Common myeloid progenitor, CD34-positive (primary cell): ENCODE data around the gene DYNLRB1.
A peak's percentile ranks its signal among the peaks of the same experiment; 100 is the strongest.

Source experiments
- CTCF ChIA-PET: fragments of 350-600 bp; sonication (Branson Sonifier 250); formaldehyde crosslinking; loops from one replicate; lab custom pipeline; 2021; ENCODE audit warnings: antibody characterized with exemption; lab: Charles Lee
- POLR2A ChIA-PET: fragments of 350-600 bp; sonication (Branson Sonifier 250); formaldehyde crosslinking; loops from one replicate; lab custom pipeline; 2021; ENCODE audit warnings: antibody characterized with exemption; lab: Charles Lee
- DNase-seq, 3 donors: peaks; one replicate each; pipeline versions ENCODE4 v3.0.0 to v3.0.0-alpha.2; 2013
- H3K27ac ChIP-seq, 2 experiments: 1 replicate in 1 of 2; 2 replicates in 1 of 2; pipeline ENCODE4 v1.7.0; 2013; ENCODE audit warnings: inconsistent platforms in 2 of 2, low read length in 2 of 2, mild to moderate bottlenecking in 2 of 2, low read depth in 1 of 2, moderate library complexity in 1 of 2; ENCODE audit not compliant: severe bottlenecking in 2 of 2, insufficient read depth in 1 of 2, poor library complexity in 1 of 2
- H3K27me3 ChIP-seq, 5 experiments: replicated peaks in 2 of 5; 1 replicate in 3 of 5; 2 replicates in 2 of 5; pipeline versions ENCODE4 v1.6.1 to v1.7.0; 2013; ENCODE audit warnings: low read length in 4 of 5, mild to moderate bottlenecking in 2 of 5, moderate library complexity in 2 of 5, inconsistent platforms in 1 of 5; ENCODE audit not compliant: insufficient read depth in 5 of 5, control insufficient read depth in 4 of 5
- H3K36me3 ChIP-seq, 4 experiments: 1 replicate in 2 of 4; 2 replicates in 2 of 4; pipeline versions ENCODE4 v1.6.1 to v1.7.0; 2013; ENCODE audit warnings: low read length in 3 of 4, control low read depth in 1 of 4, mild to moderate bottlenecking in 1 of 4; ENCODE audit not compliant: control insufficient read depth in 4 of 4, insufficient read depth in 4 of 4
- H3K4me1 ChIP-seq, 4 experiments: 1 replicate in 3 of 4; 2 replicates in 1 of 4; pipeline versions ENCODE4 v1.6.1 to v1.7.1; 2013; ENCODE audit warnings: low read length in 3 of 4, mild to moderate bottlenecking in 3 of 4, control low read depth in 1 of 4, inconsistent platforms in 1 of 4, moderate library complexity in 1 of 4; ENCODE audit not compliant: control insufficient read depth in 4 of 4, insufficient read depth in 4 of 4; ENCODE audit errors: control extremely low read depth in 1 of 4
- H3K4me3 ChIP-seq, 7 experiments: 1 replicate in 4 of 7; 2 replicates in 3 of 7; pipeline versions ENCODE4 v1.5.1 to v1.7.0; 2013; ENCODE audit warnings: mild to moderate bottlenecking in 7 of 7, low read length in 6 of 7, moderate library complexity in 6 of 7, inconsistent platforms in 2 of 7, low read depth in 2 of 7, control low read depth in 1 of 7; ENCODE audit not compliant: insufficient read depth in 4 of 7, control insufficient read depth in 1 of 7; ENCODE audit errors: extremely low read depth in 1 of 7
- H3K9me3 ChIP-seq, 5 experiments: 1 replicate in 4 of 5; 2 replicates in 1 of 5; pipeline versions ENCODE4 v1.6.1 to v1.7.1; 2013; ENCODE audit warnings: low read length in 4 of 5, mild to moderate bottlenecking in 2 of 5, inconsistent platforms in 1 of 5, low read depth in 1 of 5, moderate library complexity in 1 of 5; ENCODE audit not compliant: control insufficient read depth in 4 of 5, insufficient read depth in 2 of 5; ENCODE audit errors: control extremely low read depth in 1 of 5
- WGBS: methylation state at CpG from one replicate; pipeline ENCODE4 v1.1.5; 2013; ENCODE audit not compliant: insufficient coverage; 5-methylcytosine and 5-hydroxymethylcytosine counted together

The DYNLRB1 gene

GRCh38 chr20:34541917-34542316 lies 25.7 kb downstream of the DYNLRB1 start:
- WGBS = 95% methylated on average over 15 of the region's 16 CpGs
- Histone ChIP-seq H3K36me3 (peaks cover 7 to 42% (median 27%) of the 10 kb centered on the region in 4 experiments), H3K4me3 (no peak overlapping the region), H3K27me3 (no peaks in the 10 kb centered on the region), H3K27ac (no peak overlapping the region), H3K9me3 (no peaks in the 10 kb centered on the region), H3K4me1 (peaks cover 0 to 9% (median 2%) of the 10 kb centered on the region in 4 experiments)
- DNase-seq = no peak
- ChIA-PET POLR2A (interaction anchor here (0.7 kb wide), 1 partner anchor 10 kb away, joined by 4 read pairs; no protein-coding TSS in a partner anchor), CTCF (interaction anchor here (4.6 kb wide), 1 partner anchor 165 kb away, joined by 26 read pairs; no protein-coding TSS in a partner anchor)

GRCh38 chr20:34542439-34542838 lies 26.2 kb downstream of the DYNLRB1 start:
- no peak for DNase-seq
- H3K27me3 ChIP-seq = no peaks in the 10 kb centered on the region
- H3K9me3 ChIP-seq = no peaks in the 10 kb centered on the region
- H3K4me3 ChIP-seq = no peak overlapping the region
- no peak overlapping the region for H3K27ac ChIP-seq
- 100% methylated on average over 4 of the region's 6 CpGs for WGBS
- peaks cover 0 to 9% (median 2%) of the 10 kb centered on the region in 4 experiments for H3K4me1 ChIP-seq
- POLR2A ChIA-PET = no interaction called here
- CTCF ChIA-PET = interaction anchor here (2.6 to 4.6 kb wide), 2 partner anchors 9 to 164 kb away, joined by 7 to 26 read pairs; no protein-coding TSS in a partner anchor
- peaks cover 4 to 37% (median 23%) of the 10 kb centered on the region in 4 experiments for H3K36me3 ChIP-seq

- Histone ChIP-seq H3K4me1 (peaks cover 0 to 9% (median 2%) of the 10 kb centered on the region in 4 experiments), H3K4me3 (no peak overlapping the region), H3K27ac (no peak overlapping the region), H3K9me3 (no peaks in the 10 kb centered on the region), H3K36me3 (peaks cover 4 to 34% (median 19%) of the 10 kb centered on the region in 4 experiments), H3K27me3 (no peaks in the 10 kb centered on the region)
- 90% methylated on average over 12 of the region's 12 CpGs for WGBS
- ChIA-PET CTCF (interaction anchor here (1.2 to 4.6 kb wide), 5 partner anchors 10 to 226 kb away, joined by 3 to 26 read pairs (median 6); no protein-coding TSS in a partner anchor), POLR2A (interaction anchor here (1.0 to 1.4 kb wide), 2 partner anchors 161 to 166 kb away, joined by 3 to 5 read pairs; partner anchors contain the start of gene TP53INP2)
- DNase-seq = no peak
Measured at GRCh38 chr20:34543463-34544056, 27.3 kb downstream of the DYNLRB1 start.

- Histone ChIP-seq H3K4me3 (peak overlapping the region in 5 of 7 experiments; percentile 43 to 73 (median 65)), H3K27me3 (no peaks in the 10 kb centered on the region), H3K27ac (no peak overlapping the region), H3K4me1 (peaks cover 0 to 12% (median 3%) of the 10 kb centered on the region in 4 experiments), H3K9me3 (no peaks in the 10 kb centered on the region), H3K36me3 (peaks cover 2 to 30% (median 16%) of the 10 kb centered on the region in 4 experiments)
- ChIA-PET POLR2A (interaction anchor here (0.6 to 1.4 kb wide), 3 partner anchors 21 to 165 kb away, joined by 3 to 5 read pairs (median 3); partner anchors contain the start of gene TP53INP2), CTCF (interaction anchor here (0.7 to 4.6 kb wide), 8 partner anchors 8 to 226 kb away, joined by 3 to 26 read pairs (median 4); partner anchors contain the start of gene MAP1LC3A)
- WGBS = 3% methylated on average over 18 of the region's 19 CpGs
- DNase-seq = peak; percentile 36 to 65 (median 52)
Measured at GRCh38 chr20:34544109-34544796, 28.0 kb downstream of the DYNLRB1 start.

- Histone ChIP-seq H3K9me3 (no peaks in the 10 kb centered on the region), H3K36me3 (peaks cover 0 to 6% (median 2%) of the 10 kb centered on the region in 4 experiments), H3K4me1 (peaks cover 0 to 14% (median 3%) of the 10 kb centered on the region in 4 experiments), H3K27ac (no peak overlapping the region), H3K27me3 (no peaks in the 10 kb centered on the region), H3K4me3 (no peak overlapping the region)
- WGBS = 97% methylated on average over 11 of the region's 11 CpGs
- ChIA-PET POLR2A (interaction anchor here (0.6 kb wide), 1 partner anchor 11 kb away, joined by 9 read pairs; no protein-coding TSS in a partner anchor), CTCF (interaction anchor here (0.9 to 2.1 kb wide), 2 partner anchors 12 to 161 kb away, joined by 3 to 5 read pairs; partner anchors contain the start of gene MAP1LC3A)
- no peak for DNase-seq
Measured at GRCh38 chr20:34546751-34547181, 30.5 kb downstream of the DYNLRB1 start.

GRCh38 chr20:34547844-34548613 lies 31.8 kb downstream of the DYNLRB1 start:
- peaks cover 0 to 14% (median 3%) of the 10 kb centered on the region in 4 experiments for H3K4me1 ChIP-seq
- no peak overlapping the region for H3K27ac ChIP-seq
- WGBS = 96% methylated on average over 22 of the region's 22 CpGs
- H3K36me3 ChIP-seq = no peaks in the 10 kb centered on the region
- POLR2A ChIA-PET = interaction anchor here (0.6 kb wide), 1 partner anchor 8 kb away, joined by 4 read pairs; no protein-coding TSS in a partner anchor
- H3K27me3 ChIP-seq = no peaks in the 10 kb centered on the region
- no peaks in the 10 kb centered on the region for H3K9me3 ChIP-seq
- DNase-seq = no peak
- CTCF ChIA-PET = interaction anchor here (0.6 to 1.7 kb wide), 5 partner anchors 9 to 160 kb away, joined by 3 to 7 read pairs (median 5); no protein-coding TSS in a partner anchor
- H3K4me3 ChIP-seq = no peak overlapping the region
